Measurements from ENCODE around the gene MED25.

DNA sequence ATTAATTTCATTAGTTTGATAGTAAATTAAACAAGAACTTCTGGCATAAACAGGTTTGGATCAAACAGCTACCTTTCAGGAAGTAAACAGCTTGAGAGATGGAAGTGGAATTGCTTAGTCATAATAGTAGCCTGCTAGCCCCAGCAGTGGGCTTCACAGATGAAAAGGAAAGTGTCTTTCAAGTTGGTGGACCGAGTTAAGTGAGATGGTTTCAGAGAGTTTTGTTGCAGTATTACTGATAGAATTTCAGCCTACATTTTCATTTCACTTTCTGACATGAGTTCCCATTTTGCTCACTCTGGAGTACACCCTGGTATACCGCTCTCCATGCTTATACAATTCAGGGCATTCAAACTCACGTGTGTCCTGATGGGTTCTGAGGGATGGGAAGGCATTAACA lies 30.8 kb downstream of the MED25 start:
- TF ChIP-seq, protein P1, sequence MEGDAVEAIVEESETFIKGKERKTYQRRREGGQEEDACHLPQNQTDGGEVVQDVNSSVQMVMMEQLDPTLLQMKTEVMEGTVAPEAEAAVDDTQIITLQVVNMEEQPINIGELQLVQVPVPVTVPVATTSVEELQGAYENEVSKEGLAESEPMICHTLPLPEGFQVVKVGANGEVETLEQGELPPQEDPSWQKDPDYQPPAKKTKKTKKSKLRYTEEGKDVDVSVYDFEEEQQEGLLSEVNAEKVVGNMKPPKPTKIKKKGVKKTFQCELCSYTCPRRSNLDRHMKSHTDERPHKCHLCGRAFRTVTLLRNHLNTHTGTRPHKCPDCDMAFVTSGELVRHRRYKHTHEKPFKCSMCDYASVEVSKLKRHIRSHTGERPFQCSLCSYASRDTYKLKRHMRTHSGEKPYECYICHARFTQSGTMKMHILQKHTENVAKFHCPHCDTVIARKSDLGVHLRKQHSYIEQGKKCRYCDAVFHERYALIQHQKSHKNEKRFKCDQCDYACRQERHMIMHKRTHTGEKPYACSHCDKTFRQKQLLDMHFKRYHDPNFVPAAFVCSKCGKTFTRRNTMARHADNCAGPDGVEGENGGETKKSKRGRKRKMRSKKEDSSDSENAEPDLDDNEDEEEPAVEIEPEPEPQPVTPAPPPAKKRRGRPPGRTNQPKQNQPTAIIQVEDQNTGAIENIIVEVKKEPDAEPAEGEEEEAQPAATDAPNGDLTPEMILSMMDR (IDR thresholded peaks at IDR 0.05) = no peak
- TF ChIP-seq POLR2A (IDR thresholded peaks at IDR 0.05) = no peak
